Left hindlimb (tissue), 1 donor: ENCODE data around the gene SPC25.
"Not testable (repeated sequence)": the region's sequence is repeated elsewhere in the genome, so short reads cannot be mapped to it uniquely, and the experiment has no call there.

Experiments
- DNase-seq: peaks from one replicate; pipeline ENCODE4 v3.0.0-alpha.2; 2018

Gene SPC25, protein sequence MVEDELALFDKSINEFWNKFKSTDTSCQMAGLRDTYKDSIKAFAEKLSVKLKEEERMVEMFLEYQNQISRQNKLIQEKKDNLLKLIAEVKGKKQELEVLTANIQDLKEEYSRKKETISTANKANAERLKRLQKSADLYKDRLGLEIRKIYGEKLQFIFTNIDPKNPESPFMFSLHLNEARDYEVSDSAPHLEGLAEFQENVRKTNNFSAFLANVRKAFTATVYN

DNA sequence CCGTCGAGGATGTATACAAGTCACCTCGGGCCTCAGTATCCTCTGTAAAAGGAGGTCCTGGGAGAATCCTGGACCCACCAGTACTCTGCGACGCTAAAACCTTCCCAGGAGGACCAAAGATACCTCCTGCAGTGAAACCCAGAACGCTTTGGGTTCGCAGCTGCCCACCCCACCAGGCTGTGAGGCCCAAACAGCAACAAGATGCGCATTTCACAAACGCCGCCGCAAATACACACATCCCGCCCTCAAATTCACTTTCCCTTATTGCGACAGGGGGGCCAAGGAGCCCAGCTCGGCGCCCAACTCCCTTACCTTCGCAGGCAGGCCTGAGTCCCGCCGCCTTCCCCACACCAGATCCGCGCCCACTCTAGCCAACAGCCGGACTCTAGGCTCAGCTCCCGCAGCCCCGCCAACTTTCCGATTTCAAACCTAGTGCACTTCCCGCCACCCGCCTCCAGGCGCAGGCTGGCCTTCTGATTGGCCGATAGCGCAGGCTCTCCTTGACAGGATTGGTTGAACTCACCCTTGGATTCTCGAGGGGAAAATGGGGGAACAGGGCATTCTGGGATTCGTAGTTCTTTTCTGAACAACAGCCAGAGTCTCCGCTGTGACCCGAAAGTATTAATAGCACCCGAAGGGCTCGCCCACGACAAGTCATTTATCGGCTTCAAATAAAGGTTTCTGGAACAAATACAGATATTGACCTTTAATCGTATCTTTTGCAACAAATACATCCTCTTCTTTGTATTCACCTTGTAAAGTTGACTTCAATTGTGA, at the start of gene SPC25:
SPC25 (minus strand) TSS at position 425 of the 777 bp plus-strand sequence. CDS start 911 bp downstream, outside the sequence.
- DNase-seq = peak; percentile 92

DNA sequence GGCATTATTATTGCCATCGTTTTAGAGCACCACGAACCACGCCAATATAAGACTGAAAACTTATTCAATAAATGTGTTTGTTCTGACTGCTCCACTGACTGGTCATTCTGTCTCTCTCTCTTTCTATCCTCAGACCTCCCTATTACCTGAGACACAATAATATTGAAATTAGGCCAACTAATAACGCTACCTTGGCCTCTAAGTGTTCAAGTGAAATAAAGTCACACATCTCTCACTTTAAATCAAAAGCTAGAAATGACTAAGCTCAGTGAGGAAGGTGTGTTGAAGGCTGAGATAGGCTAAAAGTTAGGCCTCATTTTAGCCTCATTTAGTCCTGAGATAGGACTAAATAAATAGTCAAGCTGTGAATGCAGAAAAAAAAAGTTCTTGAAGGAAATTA, 49.7 kb upstream of the SPC25 start:
- DNase-seq = no peak

DNA sequence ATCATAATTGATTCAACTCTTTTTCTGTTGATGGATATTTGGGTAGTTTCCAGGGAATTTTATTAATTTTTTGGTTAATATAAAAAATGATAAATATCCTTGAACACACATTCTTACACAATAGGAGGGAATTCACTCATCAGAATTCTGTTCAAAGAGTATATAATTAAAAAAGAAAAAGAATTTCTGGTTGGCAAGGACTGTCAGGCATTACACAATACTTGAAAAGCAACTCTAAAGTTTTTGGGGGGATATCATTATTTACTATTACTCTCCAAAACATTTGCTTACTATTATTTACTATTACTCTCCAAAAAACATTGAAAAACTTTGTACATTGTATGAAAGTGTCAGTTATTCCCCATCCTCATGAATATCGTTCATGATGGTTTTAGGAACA, 48.8 kb upstream of the SPC25 start:
- no peak for DNase-seq

DNA sequence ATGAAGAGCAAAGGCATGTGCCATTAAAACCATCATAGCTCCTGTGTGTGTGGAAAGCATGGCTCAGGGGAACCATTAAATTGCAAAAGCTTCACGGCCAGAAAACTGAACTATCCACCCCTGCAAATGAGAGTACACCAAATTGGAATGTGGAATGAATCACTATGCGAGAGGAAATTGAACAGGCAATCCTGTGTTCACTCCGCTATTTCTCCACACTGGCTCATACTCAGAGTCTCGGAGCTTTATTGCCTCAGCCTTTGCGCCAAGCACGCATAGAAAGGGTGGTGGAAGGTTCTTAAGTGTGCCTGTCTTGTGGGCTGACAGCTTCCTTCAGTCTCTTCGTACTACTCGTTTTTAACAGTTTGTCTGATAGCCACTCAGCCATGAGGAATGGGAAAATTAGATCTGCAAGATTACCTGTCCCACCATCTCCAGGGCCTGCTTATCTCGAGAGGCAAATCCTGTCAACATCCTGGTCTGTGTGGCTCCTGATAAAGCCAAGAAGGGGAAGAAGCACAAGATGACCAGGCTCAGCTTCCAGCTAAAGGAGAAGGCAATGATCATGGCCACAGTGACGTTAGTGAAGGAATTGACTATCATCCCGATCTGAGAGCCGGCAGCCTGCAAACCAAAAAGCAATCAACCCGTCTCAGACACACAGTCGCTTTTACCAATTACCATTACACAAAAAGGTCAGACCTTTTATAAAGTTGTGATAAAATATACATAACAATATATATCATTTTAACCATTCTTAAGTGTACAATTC, 45.8 kb upstream of the SPC25 start:
- DNase-seq = no peak

DNA sequence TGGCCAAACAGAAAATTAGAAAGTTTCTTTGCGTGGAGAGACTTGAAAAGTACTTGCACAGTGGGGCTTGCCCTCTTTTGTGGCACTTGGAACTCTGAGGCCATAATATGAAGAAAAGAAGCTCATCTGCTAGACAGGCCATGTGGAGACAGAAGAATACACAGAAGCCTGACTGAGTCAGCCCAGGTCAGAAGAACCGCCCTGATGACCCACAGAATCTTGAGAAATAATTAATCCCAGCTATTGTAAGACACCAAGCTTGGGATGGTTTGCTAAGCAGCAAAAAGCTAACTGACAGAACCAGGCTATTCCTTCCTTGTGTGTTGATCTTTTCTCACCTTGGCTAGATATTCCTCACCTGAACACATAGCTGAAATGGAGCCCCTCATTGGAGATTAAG, 44.6 kb upstream of the SPC25 start:
- DNase-seq = no peak

DNA sequence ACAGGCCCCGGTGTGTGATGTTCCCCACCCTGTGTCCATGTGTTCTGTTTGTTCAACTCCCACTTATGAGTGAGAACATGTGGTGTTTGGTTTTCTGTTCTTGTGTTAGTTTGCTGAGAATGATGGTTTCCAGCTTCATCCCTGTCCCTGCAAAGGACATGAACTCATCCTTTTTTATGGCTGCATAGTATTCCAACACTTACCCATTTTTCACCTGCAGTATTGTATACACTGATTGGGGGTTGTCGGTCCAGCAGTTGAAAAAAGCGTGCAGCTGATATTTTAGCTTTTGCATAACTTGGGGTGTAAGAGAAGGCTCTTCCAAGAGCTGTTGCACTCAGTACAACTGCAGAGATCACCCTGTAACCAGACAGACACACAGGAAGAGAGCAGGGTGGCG, 41.9 kb upstream of the SPC25 start:
- not testable (repeated sequence) for DNase-seq

DNA sequence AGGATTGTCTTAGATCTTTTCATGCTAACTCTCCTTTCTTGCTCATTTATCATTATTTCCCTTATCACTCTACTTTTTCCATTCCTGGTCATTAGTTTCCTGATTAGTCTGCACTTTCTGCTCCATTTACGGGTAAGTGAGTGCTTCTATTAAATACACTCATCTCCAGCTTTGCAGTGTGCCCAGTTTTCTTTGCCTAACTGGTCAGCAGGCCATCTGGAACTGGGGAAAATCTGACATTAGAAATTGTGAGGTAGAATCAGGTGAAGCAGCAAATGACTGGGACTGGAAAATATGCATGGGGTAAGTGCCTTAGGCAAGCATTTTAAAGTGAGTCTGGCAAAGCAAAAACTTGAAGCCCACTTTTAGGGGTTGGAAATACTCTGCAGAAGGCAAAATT, 40.0 kb upstream of the SPC25 start:
- DNase-seq = no peak

DNA sequence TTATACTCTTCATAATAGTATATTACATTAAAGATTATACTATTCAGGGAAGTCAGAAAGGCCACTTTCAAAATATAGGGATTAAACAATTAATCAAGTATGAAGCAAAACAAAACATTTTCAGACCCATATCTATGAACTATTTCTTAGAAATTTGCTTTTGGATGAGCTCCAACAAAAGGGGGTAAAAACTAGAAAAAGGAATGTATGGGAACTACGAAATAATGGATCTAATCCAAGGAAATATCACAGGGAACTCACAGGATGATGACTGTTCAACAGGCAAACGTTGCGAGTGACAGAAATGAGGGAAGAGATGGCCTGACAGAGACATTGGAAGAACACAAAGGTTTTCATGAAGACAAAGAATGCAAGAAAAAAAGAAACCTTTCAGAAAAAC, 38.8 kb upstream of the SPC25 start:
- DNase-seq = no peak

DNA sequence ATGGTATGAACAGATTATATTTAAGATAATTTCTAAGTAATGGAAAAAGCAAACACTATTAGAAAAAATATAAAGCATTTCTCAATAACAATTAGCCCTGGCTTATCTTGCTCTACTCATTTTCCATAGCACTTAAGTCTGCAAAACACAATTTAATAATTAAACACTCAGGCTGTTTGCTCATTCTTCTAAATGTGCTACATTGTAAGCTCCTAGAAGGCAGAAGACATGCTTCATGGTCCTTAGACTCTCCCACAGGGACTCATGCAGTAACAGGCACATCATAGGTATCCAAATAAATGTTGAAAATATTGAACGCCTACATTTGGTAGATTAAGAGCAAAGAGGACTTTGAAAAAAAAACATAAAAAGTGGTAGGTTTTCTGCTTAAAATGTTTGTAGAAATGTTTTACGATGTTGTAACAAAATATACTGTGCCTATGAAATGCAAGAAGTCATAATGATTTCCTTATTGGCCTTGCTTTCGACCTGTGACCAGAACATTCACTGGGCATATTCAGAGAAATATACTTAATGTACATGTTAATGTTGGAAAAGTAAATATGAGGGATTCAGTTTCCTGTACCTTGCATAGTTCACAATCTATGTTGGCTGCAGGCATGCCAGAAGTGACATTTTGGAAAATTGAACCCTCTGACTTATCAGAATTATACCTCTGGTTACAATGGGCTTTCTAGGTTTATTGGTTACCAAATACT, 38.0 kb upstream of the SPC25 start:
- DNase-seq = no peak

DNA sequence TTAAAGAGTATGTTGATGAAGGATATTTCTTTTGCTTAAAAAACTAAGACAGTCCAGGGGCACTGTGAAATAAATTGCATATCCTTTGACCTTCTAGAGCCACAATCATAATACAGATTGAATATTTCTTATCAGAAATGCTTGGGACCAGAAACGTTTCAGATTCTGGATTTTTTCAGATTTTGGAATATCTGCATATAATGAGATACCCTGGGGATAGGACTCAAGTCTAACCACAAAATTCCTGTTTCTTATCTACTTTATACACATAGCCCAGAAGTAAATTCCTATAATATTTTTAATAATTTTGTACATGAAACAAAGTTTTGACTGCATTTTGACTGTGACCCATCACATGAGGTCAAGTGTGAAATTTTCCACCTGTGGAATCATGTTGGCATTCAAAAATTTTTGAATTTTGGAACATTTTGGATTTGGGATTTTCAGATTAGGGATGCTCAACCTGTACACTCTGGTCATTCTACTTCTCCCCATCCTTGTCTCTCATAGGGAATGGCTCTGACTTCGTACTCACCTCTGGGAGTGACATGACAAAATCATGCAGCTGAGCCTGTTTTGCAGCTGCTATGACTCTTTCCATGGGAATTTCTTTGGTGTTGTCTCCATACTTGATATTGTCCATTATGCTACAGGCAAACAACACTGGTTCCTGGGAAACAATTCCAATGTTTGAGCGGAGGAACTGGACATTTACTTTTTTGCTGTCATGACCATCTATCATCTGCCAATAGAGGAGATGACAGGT, 36.6 kb upstream of the SPC25 start:
- no peak for DNase-seq

DNA sequence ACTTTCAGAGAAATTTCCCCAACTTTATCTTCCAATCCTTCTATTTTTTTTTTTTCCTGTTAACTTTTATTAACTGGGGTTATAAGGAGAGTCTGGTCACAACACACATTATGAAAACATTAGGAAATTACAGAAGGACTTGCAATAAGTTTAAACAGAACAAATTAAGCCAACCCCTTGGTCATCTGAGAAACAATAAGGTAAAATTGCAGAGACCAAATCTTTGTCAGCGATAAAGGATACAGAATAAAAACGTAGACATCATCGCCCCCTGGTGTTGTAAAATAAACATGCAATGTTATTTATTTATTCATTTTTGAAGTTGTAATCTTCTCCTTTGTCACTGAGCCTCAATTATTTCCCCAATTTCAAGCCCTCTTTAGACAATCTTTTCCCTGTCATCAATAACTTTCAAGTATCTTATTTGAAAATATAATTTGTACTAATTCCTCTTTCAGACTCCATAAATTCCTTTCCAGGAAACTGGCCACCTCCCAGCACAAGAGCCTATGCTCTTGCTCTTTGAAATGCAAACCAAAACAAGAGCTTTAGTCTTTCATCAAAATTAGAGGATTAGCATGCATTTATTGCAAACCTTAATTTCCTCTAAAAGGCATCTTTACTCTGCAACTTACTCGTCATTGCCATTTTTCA, 30.4 kb upstream of the SPC25 start:
- DNase-seq = no peak

DNA sequence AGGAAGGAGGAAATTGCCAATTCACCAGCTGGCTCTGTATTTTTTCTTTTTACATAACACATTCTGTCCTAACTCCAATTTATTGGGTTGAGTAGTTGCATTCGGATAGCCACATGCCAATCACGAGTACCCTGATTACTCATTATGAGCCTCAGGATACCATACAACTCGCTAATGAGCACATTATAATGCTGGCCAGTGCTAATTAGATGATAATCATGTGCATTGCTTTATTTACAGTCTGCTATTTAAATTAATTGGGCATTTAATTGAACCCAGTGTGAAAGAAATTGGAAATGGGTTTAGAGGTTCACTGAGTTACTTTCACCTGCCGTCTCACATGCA, 26.1 kb upstream of the SPC25 start:
- no peak for DNase-seq

DNA sequence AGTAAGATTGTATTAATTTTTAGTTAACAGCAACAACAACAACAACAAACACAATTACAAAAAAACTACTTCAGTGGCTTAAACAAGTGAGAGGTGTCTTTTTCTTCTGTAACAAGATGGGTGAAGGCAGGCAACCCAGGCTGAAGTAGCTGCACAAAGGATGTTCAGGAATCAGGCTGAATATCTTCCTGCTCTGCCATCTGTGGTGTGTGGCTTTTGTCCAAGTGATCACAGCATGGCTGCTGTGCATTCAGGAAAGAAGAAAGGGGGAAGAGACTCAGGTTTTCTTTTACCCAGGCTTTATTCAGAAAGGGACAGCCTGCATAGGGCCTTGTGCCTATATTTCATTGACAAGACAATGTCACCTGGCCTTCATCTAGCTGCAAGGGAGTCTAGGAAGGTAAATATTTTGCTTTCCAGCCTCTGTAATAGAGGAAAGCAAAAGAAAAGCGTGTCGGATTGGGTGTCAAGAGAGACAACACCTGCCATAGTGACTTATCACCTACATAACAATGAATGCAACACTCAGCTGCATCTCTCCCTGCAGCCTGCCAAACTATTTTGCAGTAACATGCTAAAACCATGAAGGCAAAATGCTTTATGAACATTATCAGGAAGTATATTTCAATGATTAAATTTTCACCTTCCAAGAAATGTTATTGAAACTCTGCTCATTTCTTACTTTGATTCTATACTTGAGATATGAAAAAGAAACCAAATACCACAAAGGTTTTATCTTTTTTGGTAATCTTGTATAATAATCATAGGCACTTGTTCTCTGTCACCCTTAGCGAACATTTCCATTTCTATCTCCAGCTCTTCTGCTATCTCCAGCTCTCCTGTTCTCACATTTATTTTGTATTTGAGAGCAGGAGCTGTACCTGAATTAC, 25.5 kb upstream of the SPC25 start:
- no peak for DNase-seq

DNA sequence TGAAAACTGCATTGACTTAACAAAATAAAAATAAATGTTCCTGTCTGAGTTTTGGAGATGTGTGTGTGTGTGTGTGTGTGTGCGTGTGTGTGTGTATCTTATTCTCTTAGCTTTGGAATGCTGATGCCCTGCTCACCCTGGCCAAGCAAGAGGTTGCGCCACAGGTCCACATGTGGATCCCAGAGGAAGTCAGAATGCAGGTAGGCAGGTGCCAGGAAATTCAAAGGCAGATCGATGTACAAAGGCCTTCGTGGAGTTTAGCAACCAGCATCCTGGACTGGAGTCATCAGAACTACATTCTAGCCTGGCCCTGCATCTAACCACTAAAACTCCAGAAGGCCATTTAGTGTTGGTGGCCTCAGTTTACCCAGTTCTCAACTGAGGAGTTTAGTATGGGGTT, 23.3 kb upstream of the SPC25 start:
- DNase-seq = no peak

DNA sequence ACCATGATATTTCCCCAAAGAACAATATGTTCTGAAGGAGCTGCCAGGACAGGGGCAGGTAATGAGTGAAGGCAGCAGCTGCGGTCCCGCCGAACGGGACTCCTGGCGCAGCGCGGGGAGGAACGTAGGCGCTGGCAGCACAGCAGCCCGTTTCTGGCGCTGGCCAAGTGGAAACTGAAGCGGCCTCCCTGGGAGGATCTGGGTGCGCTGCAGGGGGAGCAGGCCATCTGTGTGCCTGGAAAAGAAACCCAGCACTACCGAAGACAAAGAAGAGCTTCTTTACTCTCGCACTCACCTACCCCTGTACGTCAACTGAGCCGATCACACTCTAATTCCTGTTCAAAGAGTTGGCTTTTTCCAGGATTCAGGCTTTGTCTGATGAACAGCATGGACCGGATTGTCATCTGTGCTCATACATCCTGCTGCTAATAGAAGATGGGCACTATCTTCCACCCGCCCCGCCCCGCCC, 22.7 kb upstream of the SPC25 start:
- peak; percentile 59 for DNase-seq

DNA sequence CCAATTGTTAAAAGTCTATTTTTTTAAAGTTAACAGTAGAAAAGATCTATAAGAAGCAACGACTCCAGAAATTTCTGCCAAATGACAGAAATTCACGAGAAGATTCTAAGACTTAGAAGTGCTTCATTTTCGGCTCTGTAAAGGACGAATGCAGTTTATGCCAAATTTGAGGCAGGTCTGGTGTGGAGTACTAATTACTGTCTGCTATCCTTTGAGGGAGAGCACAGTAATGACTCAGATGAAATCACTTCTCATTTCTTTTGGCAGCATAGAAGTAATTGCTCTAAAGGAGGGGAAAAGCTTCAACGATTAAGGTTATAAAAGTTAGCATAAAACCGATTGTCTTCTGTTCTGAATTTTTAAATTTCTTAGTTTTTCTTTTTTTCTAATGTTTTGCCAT, 22.2 kb upstream of the SPC25 start:
- no peak for DNase-seq

DNA sequence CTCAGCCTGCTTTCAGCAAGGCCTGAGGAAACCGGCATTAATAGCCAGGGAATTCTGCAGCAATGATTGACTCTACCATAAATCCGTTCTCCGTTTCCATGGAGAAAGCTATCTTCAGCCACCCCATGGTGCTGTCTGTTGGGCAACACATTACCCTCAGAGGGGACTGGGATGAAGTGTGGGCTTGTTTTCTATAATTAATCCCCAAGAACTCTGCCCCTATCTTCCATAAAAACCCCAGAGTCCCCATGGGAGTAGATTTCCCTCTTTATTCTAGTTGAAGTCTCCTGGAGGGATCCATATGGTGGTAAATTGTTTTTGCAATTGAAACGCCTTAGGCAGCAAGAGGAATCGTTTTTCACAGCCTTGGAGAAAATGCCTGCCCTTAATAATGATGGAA, 20.1 kb upstream of the SPC25 start:
- no peak for DNase-seq

DNA sequence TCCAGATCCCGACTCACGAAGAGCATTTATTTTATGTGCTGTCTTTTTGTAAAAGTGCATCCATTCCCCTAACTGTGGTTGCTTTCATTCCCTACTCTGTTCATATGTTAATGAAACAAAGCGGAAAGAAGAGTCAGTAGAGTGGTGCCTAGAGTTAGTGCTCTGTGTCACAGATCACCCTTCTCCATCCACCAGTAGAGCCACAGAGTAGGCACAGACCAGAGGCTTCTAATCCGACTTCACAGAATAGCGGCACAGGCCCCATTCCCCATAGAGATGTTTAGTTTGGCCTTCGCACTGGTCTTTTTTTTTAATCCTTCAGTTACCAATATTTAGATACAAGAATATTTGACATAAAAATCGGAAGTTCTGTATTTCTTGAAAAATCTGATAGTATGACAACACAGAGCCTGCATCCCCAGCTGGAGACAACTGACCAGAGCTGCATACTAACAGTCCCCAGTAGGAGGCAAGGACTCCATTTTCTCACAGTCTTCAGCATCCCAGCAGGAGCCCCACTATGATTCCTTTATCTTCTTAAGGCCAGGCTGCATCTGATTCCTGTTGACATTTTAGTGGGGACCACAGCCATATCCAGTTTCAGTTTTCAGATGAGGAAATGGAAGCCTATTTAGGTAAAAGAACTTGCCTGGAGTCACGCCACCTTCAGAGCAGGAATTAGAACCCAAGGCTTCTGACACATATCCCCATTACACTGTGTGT, 17.9 kb upstream of the SPC25 start:
- no peak for DNase-seq

DNA sequence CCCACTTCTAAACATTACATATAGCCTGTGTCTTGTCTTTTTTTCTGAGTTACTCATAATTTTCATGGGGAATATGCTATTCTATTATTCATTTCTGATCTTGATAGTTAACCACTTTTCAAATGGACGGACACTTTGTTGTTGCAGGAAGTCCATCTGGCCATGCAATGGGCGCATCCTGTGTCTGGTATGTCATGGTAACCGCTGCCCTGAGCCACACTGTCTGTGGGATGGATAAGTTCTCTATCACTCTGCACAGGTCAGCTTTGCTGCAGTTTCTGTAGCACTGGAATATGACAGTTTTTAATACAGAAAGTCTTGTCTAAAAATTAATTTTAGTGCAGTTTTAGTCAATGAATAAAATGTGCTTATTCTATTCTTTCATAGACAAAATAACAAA, 14.1 kb upstream of the SPC25 start:
- DNase-seq = no peak

DNA sequence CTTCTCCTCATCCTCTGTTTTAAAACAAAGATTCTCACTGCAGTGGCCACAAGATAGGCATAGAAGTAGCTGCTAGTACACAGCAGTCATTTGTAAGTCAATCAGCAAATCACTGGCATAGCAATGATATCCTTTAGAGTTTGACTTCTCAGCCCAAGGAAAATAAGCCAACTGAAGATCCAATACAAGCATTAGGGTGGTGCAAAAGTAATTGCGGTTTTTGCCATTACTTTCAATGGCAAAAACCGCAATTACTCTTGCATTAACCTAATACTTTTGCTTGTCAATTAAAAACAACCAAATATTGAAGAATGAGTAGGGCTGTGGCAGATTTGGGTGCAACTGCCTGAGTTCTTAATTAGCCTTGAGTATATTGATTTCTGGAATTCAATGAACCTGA, 13.7 kb upstream of the SPC25 start:
- no peak for DNase-seq
